ENCODE data around the gene KCNIP1. TPM values are rescaled to one million over a fixed set of nuclear protein-coding genes. Genes with fewer than 3 reads are reported as not detected.

KCNIP1 gene
- total RNA-seq, 2 donors from 2014 or later, result 0.52 to 0.99 TPM

- TF ChIP-seq POLR2A (IDR thresholded peaks at IDR 0.05), result no peak
- TF ChIP-seq, protein P1, sequence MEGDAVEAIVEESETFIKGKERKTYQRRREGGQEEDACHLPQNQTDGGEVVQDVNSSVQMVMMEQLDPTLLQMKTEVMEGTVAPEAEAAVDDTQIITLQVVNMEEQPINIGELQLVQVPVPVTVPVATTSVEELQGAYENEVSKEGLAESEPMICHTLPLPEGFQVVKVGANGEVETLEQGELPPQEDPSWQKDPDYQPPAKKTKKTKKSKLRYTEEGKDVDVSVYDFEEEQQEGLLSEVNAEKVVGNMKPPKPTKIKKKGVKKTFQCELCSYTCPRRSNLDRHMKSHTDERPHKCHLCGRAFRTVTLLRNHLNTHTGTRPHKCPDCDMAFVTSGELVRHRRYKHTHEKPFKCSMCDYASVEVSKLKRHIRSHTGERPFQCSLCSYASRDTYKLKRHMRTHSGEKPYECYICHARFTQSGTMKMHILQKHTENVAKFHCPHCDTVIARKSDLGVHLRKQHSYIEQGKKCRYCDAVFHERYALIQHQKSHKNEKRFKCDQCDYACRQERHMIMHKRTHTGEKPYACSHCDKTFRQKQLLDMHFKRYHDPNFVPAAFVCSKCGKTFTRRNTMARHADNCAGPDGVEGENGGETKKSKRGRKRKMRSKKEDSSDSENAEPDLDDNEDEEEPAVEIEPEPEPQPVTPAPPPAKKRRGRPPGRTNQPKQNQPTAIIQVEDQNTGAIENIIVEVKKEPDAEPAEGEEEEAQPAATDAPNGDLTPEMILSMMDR (IDR thresholded peaks at IDR 0.05), result no peak
- Histone ChIP-seq H3K27me3 (peaks cover 0 to 5% of the 10 kb centered on the region in 2 donors), H3K4me1 (no peaks in the 10 kb centered on the region), H3K9me3 (no peaks in the 10 kb centered on the region), H3K4me3 (no peak overlapping the region), H3K27ac (no peak overlapping the region), H3K36me3 (replicated peaks in 1 of 2; ENCODE audit: insufficient read depth in 1 of 2, low read depth in 2 of 2) (no peaks in the 10 kb centered on the region)
- WGBS, 2 donors, result 62 to 89% methylated on average over 6 of the region's 6 CpGs
- intact Hi-C loops (cut with DNase I), result no loop called here
- ATAC-seq (no peak), DNase-seq (no peak)
Measured at GRCh38 chr5:170709640-170710039, 205.8 kb downstream of the KCNIP1 start.

DNA sequence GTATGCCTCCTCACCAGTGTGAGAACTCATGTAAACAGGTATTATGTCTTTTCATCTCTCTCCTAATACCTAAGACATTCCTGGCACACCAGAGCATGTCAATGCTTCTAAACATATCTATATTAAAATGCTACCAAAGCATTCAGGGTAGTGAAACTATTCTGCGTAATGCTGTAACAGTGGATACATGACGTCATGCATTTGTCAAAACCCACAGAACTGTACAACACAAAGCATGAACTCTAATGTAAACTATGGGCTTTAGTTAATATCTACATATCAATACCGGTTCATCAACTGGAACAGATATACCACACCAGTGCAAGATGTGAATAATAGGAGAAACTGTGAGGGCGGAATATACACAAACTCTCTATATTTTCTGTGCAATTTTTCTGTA, 207.5 kb downstream of the KCNIP1 start:
- peaks cover 0 to 5% of the 10 kb centered on the region in 2 donors for H3K27me3 ChIP-seq
- H3K4me1 ChIP-seq, result no peaks in the 10 kb centered on the region
- TF ChIP-seq, protein P1 (IDR thresholded peaks at IDR 0.05), result no peak
- no peak for TF ChIP-seq POLR2A (IDR thresholded peaks at IDR 0.05)
- ATAC-seq (no peak), DNase-seq (no peak)
- H3K36me3 ChIP-seq (replicated peaks in 1 of 2; ENCODE audit: insufficient read depth in 1 of 2, low read depth in 2 of 2), result no peaks in the 10 kb centered on the region
- intact Hi-C loops (cut with DNase I), result no loop called here
- 84 to 89% methylated on average over 4 of the region's 4 CpGs for WGBS, 2 donors
- no peaks in the 10 kb centered on the region for H3K9me3 ChIP-seq
- H3K4me3 ChIP-seq, result no peak overlapping the region
- no peak overlapping the region for H3K27ac ChIP-seq

GRCh38 chr5:170715141-170715540, 211.3 kb downstream of the KCNIP1 start:
- 88 to 92% methylated on average over 5 of the region's 5 CpGs for WGBS, 2 donors
- DNase-seq, result no peak
- no peak for TF ChIP-seq POLR2A (IDR thresholded peaks at IDR 0.05)
- TF ChIP-seq, protein P1 (IDR thresholded peaks at IDR 0.05), result no peak
- Histone ChIP-seq H3K27me3 (peaks cover 0 to 5% of the 10 kb centered on the region in 2 donors), H3K36me3 (replicated peaks in 1 of 2; ENCODE audit: insufficient read depth in 1 of 2, low read depth in 2 of 2) (no peaks in the 10 kb centered on the region), H3K9me3 (no peaks in the 10 kb centered on the region), H3K4me1 (no peaks in the 10 kb centered on the region), H3K27ac (no peak overlapping the region), H3K4me3 (no peak overlapping the region)
- ATAC-seq, result no peak
- intact Hi-C loops (cut with DNase I), result no loop called here

DNA sequence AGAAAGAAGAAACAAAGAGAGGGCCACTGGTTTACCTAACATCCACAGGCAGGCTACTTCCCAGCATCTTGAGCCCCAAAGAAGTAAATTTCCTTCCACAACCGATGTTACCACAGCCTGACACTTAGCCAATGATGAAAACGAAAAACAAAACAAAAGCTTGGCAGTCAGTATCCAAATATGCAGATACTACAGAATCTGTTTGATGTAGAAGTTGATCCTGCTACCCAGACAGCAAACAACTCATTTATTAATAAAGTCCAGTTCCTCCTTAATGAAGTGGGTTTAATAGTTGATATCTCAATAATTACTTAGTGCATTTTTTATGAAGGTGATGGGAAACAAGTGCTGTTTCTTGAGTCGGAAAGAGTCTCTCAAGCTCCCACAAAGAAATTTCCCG, 212.6 kb downstream of the KCNIP1 start:
- TF ChIP-seq, protein P1 (IDR thresholded peaks at IDR 0.05), result no peak
- no peak for TF ChIP-seq POLR2A (IDR thresholded peaks at IDR 0.05)
- WGBS, 2 donors, result 34 to 45% methylated on average over 4 of the region's 4 CpGs

GRCh38 chr5:170719551-170719950, 215.7 kb downstream of the KCNIP1 start:
- ATAC-seq (no peak), DNase-seq (no peak)
- no peak overlapping the region for H3K27ac ChIP-seq
- intact Hi-C loops (cut with DNase I), result no loop called here
- no peak for TF ChIP-seq POLR2A (IDR thresholded peaks at IDR 0.05)
- TF ChIP-seq, protein P1 (IDR thresholded peaks at IDR 0.05), result no peak
- H3K4me1 ChIP-seq, result no peaks in the 10 kb centered on the region
- 59 to 74% methylated on average over 3 of the region's 3 CpGs for WGBS, 2 donors
- no peaks in the 10 kb centered on the region for H3K36me3 ChIP-seq (replicated peaks in 1 of 2; ENCODE audit: insufficient read depth in 1 of 2, low read depth in 2 of 2)
- H3K27me3 ChIP-seq, result no peaks in the 10 kb centered on the region
- no peak overlapping the region for H3K4me3 ChIP-seq
- no peaks in the 10 kb centered on the region for H3K9me3 ChIP-seq

More for the DNA sequence above, 212.6 kb downstream of the KCNIP1 start:
- Histone ChIP-seq H3K27ac (no peak overlapping the region), H3K27me3 (peaks cover 0 to 5% of the 10 kb centered on the region in 2 donors), H3K4me1 (no peaks in the 10 kb centered on the region), H3K4me3 (no peak overlapping the region), H3K36me3 (replicated peaks in 1 of 2; ENCODE audit: insufficient read depth in 1 of 2, low read depth in 2 of 2) (no peaks in the 10 kb centered on the region), H3K9me3 (no peaks in the 10 kb centered on the region)
- ATAC-seq (no peak), DNase-seq (no peak)
- intact Hi-C loops (cut with DNase I), result no loop called here

Data from body of pancreas (tissue), 4 donors.